Neural crest cell (in vitro differentiated cells): Measurements from ENCODE around the gene TBC1D5. TPM values are rescaled to one million over a fixed set of nuclear protein-coding genes. Genes with fewer than 3 reads are reported as not detected.

Source experiments
- DNase-seq: peaks from one replicate; pipeline ENCODE4 v3.0.0; 2021; ENCODE audit warnings: low read depth, mixed read lengths, low spot score
- H3K27ac Mint-ChIP-seq: one replicate; pipeline ENCODE4 v1.8.0; 2021; ENCODE audit warnings: mild to moderate bottlenecking, mixed read lengths; ENCODE audit not compliant: unreplicated experiment
- H3K27me3 Mint-ChIP-seq: 2 replicates; pipeline ENCODE4 v1.8.0; 2021; ENCODE audit warnings: low read depth, mild to moderate bottlenecking, mixed read lengths
- H3K36me3 Mint-ChIP-seq: 2 replicates; pipeline ENCODE4 v1.8.0; 2021; ENCODE audit warnings: low read depth, mild to moderate bottlenecking, mixed read lengths
- H3K4me1 Mint-ChIP-seq: 2 replicates; pipeline ENCODE4 v1.8.0; 2021; ENCODE audit warnings: mixed read lengths
- H3K4me3 Mint-ChIP-seq: one replicate; pipeline ENCODE4 v1.8.0; 2021; ENCODE audit warnings: mild to moderate bottlenecking, mixed read lengths
- H3K9me3 Mint-ChIP-seq: 2 replicates; pipeline ENCODE4 v1.8.0; 2021; ENCODE audit warnings: mixed read lengths
- CTCF ChIP-seq: fragments of 200-600 bp; sonication (generic); conservative IDR thresholded peaks from 2 replicates; pipeline ENCODE4 v1.5.0; 2021; ENCODE audit warnings: antibody characterized with exemption, mild to moderate bottlenecking
- total RNA-seq: library from RNA; stranded (reverse); gene quantifications from 2 replicates; pipeline ENCODE4 v1.2.1, GENCODE V29; 2021

Gene TBC1D5
- total RNA-seq, 1 donor from 2014 or later, result 51.2 TPM

- Mint-ChIP-seq H3K27me3 (no peaks in the 10 kb centered on the region), H3K9me3 (peaks cover 2% of the 10 kb centered on the region), H3K4me3 (no peak overlapping the region), H3K36me3 (no peaks in the 10 kb centered on the region), H3K27ac (no peak overlapping the region), H3K4me1 (no peaks in the 10 kb centered on the region)
- TF ChIP-seq CTCF, result no peak
- no peak for DNase-seq
These were observed 23.5 kb upstream of the TBC1D5 start for GRCh38 chr3:17765819-17766472.

- Mint-ChIP-seq H3K36me3 (no peaks in the 10 kb centered on the region), H3K4me1 (no peaks in the 10 kb centered on the region), H3K9me3 (peaks cover 2% of the 10 kb centered on the region), H3K27me3 (no peaks in the 10 kb centered on the region), H3K27ac (no peak overlapping the region), H3K4me3 (no peak overlapping the region)
- no peak for TF ChIP-seq CTCF
- DNase-seq, result no peak
These were observed 19.1 kb upstream of the TBC1D5 start for GRCh38 chr3:17761563-17761962.

- Mint-ChIP-seq H3K9me3 (peaks cover 2% of the 10 kb centered on the region), H3K4me3 (no peak overlapping the region), H3K27me3 (no peaks in the 10 kb centered on the region), H3K36me3 (no peaks in the 10 kb centered on the region), H3K4me1 (no peaks in the 10 kb centered on the region), H3K27ac (no peak overlapping the region)
- no peak for TF ChIP-seq CTCF
- no peak for DNase-seq
These were observed 17.5 kb upstream of the TBC1D5 start for GRCh38 chr3:17759901-17760300.

GRCh38 chr3:17755836-17756235 is 13.4 kb upstream of the TBC1D5 start:
- no peak for DNase-seq
- no peaks in the 10 kb centered on the region for H3K27me3 Mint-ChIP-seq
- H3K36me3 Mint-ChIP-seq, result no peaks in the 10 kb centered on the region
- H3K9me3 Mint-ChIP-seq, result no peaks in the 10 kb centered on the region
- TF ChIP-seq CTCF, result no peak
- H3K27ac Mint-ChIP-seq, result no peak overlapping the region
- H3K4me1 Mint-ChIP-seq, result peaks cover 3% of the 10 kb centered on the region
- H3K4me3 Mint-ChIP-seq, result no peak overlapping the region

GRCh38 chr3:17753632-17753992 is 11.2 kb upstream of the TBC1D5 start:
- H3K9me3 Mint-ChIP-seq, result no peaks in the 10 kb centered on the region

More at GRCh38 chr3:17753632-17753992, 11.2 kb upstream of the TBC1D5 start:
- Mint-ChIP-seq H3K27me3 (no peaks in the 10 kb centered on the region), H3K27ac (no peak overlapping the region), H3K4me1 (peaks cover 13% of the 10 kb centered on the region), H3K36me3 (no peaks in the 10 kb centered on the region), H3K4me3 (no peak overlapping the region)
- no peak for DNase-seq
- TF ChIP-seq CTCF, result no peak
